ENCODE measurements around the gene ATP1B3.
A peak's percentile ranks its signal among the peaks of the same experiment; 100 is the strongest.
"Not testable (repeated sequence)": the region's sequence is repeated elsewhere in the genome, so short reads cannot be mapped to it uniquely, and the experiment has no call there.

Gene ATP1B3

GRCh38 chr3:141900343-141900742 lies 23.9 kb downstream of the ATP1B3 start:
- ATAC-seq (replicated peaks) (no peak), DNase-seq (no peak)
- H3K4me1 Mint-ChIP-seq (ENCODE audit: low read depth in 2 of 2): peaks cover 9 to 28% of the 10 kb centered on the region in 2 donors
- no peaks in the 10 kb centered on the region for H3K27me3 Mint-ChIP-seq
- H3K36me3 Mint-ChIP-seq (ENCODE audit: insufficient read depth): peaks cover 28% of the 10 kb centered on the region
- peak overlapping the region in 1 of 2 donors; percentile 12 for H3K27ac Mint-ChIP-seq
- no peak overlapping the region for H3K4me3 Mint-ChIP-seq
- peaks cover 0 to 3% of the 10 kb centered on the region in 2 donors for H3K9me3 Mint-ChIP-seq

GRCh38 chr3:141901914-141902313 lies 25.5 kb downstream of the ATP1B3 start:
- H3K27me3 Mint-ChIP-seq: no peaks in the 10 kb centered on the region
- no peak overlapping the region for H3K27ac Mint-ChIP-seq
- DNase-seq (no peak), ATAC-seq (replicated peaks) (no peak)
- no peak overlapping the region for H3K4me3 Mint-ChIP-seq
- H3K36me3 Mint-ChIP-seq (ENCODE audit: insufficient read depth): peaks cover 30% of the 10 kb centered on the region
- H3K4me1 Mint-ChIP-seq (ENCODE audit: low read depth in 2 of 2): peaks cover 8 to 18% of the 10 kb centered on the region in 2 donors
- H3K9me3 Mint-ChIP-seq: peaks cover 0 to 3% of the 10 kb centered on the region in 2 donors

GRCh38 chr3:141904203-141904602 lies 27.8 kb downstream of the ATP1B3 start:
- Mint-ChIP-seq H3K27ac (peak overlapping the region; percentile 38 to 85), H3K36me3 (ENCODE audit: insufficient read depth) (peaks cover 39% of the 10 kb centered on the region)

GRCh38 chr3:141905129-141905528 lies 28.7 kb downstream of the ATP1B3 start:
- ATAC-seq (replicated peaks) (no peak), DNase-seq (no peak)
- Mint-ChIP-seq H3K36me3 (ENCODE audit: insufficient read depth) (peaks cover 31% of the 10 kb centered on the region), H3K27me3 (no peaks in the 10 kb centered on the region), H3K9me3 (peaks cover 0 to 2% of the 10 kb centered on the region in 2 donors), H3K4me1 (ENCODE audit: low read depth in 2 of 2) (peaks cover 5 to 14% of the 10 kb centered on the region in 2 donors), H3K4me3 (no peak overlapping the region), H3K27ac (peak overlapping the region; percentile 38 to 67)

More at GRCh38 chr3:141904203-141904602, 27.8 kb downstream of the ATP1B3 start:
- Mint-ChIP-seq H3K27me3 (no peaks in the 10 kb centered on the region), H3K4me1 (ENCODE audit: low read depth in 2 of 2) (peaks cover 5 to 14% of the 10 kb centered on the region in 2 donors), H3K4me3 (peak overlapping the region; percentile 6 to 34), H3K9me3 (peaks cover 0 to 3% of the 10 kb centered on the region in 2 donors)
- DNase-seq (no peak), ATAC-seq (replicated peaks) (no peak)

- H3K9me3 Mint-ChIP-seq: peaks cover 0 to 2% of the 10 kb centered on the region in 2 donors
- DNase-seq: no peak
- peaks cover 43% of the 10 kb centered on the region for H3K36me3 Mint-ChIP-seq (ENCODE audit: insufficient read depth)
- no peak overlapping the region for H3K4me3 Mint-ChIP-seq
- peak overlapping the region; percentile 0 to 5 for H3K27ac Mint-ChIP-seq
- H3K4me1 Mint-ChIP-seq (ENCODE audit: low read depth in 2 of 2): peaks cover 1 to 9% of the 10 kb centered on the region in 2 donors
- no peaks in the 10 kb centered on the region for H3K27me3 Mint-ChIP-seq
- ATAC-seq (replicated peaks): no peak
Measured at GRCh38 chr3:141909408-141909807, 33.0 kb downstream of the ATP1B3 start.

- H3K9me3 Mint-ChIP-seq; H3K4me3 Mint-ChIP-seq; ATAC-seq (replicated peaks); H3K4me1 Mint-ChIP-seq (ENCODE audit: low read depth in 2 of 2); H3K27me3 Mint-ChIP-seq; DNase-seq: not testable (repeated sequence)
- H3K36me3 Mint-ChIP-seq (ENCODE audit: insufficient read depth): peaks cover 39% of the 10 kb centered on the region
- peak overlapping the region in 1 of 2 donors; percentile 26 for H3K27ac Mint-ChIP-seq
Measured at GRCh38 chr3:141909986-141910385, 33.5 kb downstream of the ATP1B3 start.

- Mint-ChIP-seq H3K4me3 (no peak overlapping the region), H3K4me1 (ENCODE audit: low read depth in 2 of 2) (peaks cover 0 to 4% of the 10 kb centered on the region in 2 donors), H3K9me3 (peaks cover 0 to 2% of the 10 kb centered on the region in 2 donors), H3K36me3 (ENCODE audit: insufficient read depth) (peaks cover 32% of the 10 kb centered on the region), H3K27me3 (no peaks in the 10 kb centered on the region), H3K27ac (peak overlapping the region; percentile 4 to 39)
- ATAC-seq (replicated peaks) (peak; percentile 97), DNase-seq (peak; percentile 51 to 57 (median 52))
Measured at GRCh38 chr3:141913150-141913811, 36.8 kb downstream of the ATP1B3 start.

GRCh38 chr3:141914311-141914710 lies 37.9 kb downstream of the ATP1B3 start:
- Mint-ChIP-seq H3K9me3 (peaks cover 0 to 2% of the 10 kb centered on the region in 2 donors), H3K27me3 (no peaks in the 10 kb centered on the region), H3K4me3 (no peak overlapping the region), H3K4me1 (ENCODE audit: low read depth in 2 of 2) (peaks cover 0 to 4% of the 10 kb centered on the region in 2 donors), H3K36me3 (ENCODE audit: insufficient read depth) (peaks cover 34% of the 10 kb centered on the region), H3K27ac (no peak overlapping the region)
- ATAC-seq (replicated peaks) (no peak), DNase-seq (no peak)

GRCh38 chr3:141915016-141915415 lies 38.6 kb downstream of the ATP1B3 start:
- peaks cover 0 to 2% of the 10 kb centered on the region in 2 donors for H3K9me3 Mint-ChIP-seq
- no peak overlapping the region for H3K27ac Mint-ChIP-seq
- DNase-seq (no peak), ATAC-seq (replicated peaks) (no peak)
- no peak overlapping the region for H3K4me3 Mint-ChIP-seq
- peaks cover 0 to 4% of the 10 kb centered on the region in 2 donors for H3K4me1 Mint-ChIP-seq (ENCODE audit: low read depth in 2 of 2)
- H3K36me3 Mint-ChIP-seq (ENCODE audit: insufficient read depth): peaks cover 40% of the 10 kb centered on the region
- no peaks in the 10 kb centered on the region for H3K27me3 Mint-ChIP-seq

- H3K4me1 Mint-ChIP-seq (ENCODE audit: low read depth in 2 of 2): no peaks in the 10 kb centered on the region
- H3K27me3 Mint-ChIP-seq: no peaks in the 10 kb centered on the region
- no peak overlapping the region for H3K27ac Mint-ChIP-seq
- no peak overlapping the region for H3K4me3 Mint-ChIP-seq
- H3K36me3 Mint-ChIP-seq (ENCODE audit: insufficient read depth): peaks cover 47% of the 10 kb centered on the region
- H3K9me3 Mint-ChIP-seq: peaks cover 0 to 2% of the 10 kb centered on the region in 2 donors
- ATAC-seq (replicated peaks) (no peak), DNase-seq (no peak)
Measured at GRCh38 chr3:141915766-141916165, 39.3 kb downstream of the ATP1B3 start.

- Mint-ChIP-seq H3K27ac (peak overlapping the region in 1 of 2 donors; percentile 29), H3K4me3 (no peak overlapping the region), H3K36me3 (ENCODE audit: insufficient read depth) (peaks cover 66% of the 10 kb centered on the region)
Measured at GRCh38 chr3:141920701-141921100, 44.3 kb downstream of the ATP1B3 start.

GRCh38 chr3:141921316-141921715 lies 44.9 kb downstream of the ATP1B3 start:
- no peak for ATAC-seq (replicated peaks)
- H3K36me3 Mint-ChIP-seq (ENCODE audit: insufficient read depth): peaks cover 71% of the 10 kb centered on the region
- no peaks in the 10 kb centered on the region for H3K4me1 Mint-ChIP-seq (ENCODE audit: low read depth in 2 of 2)
- H3K9me3 Mint-ChIP-seq: no peaks in the 10 kb centered on the region
- H3K27ac Mint-ChIP-seq: peak overlapping the region in 1 of 2 donors; percentile 7
- no peaks in the 10 kb centered on the region for H3K27me3 Mint-ChIP-seq
- H3K4me3 Mint-ChIP-seq: no peak overlapping the region
- no peak for DNase-seq

More at GRCh38 chr3:141920701-141921100, 44.3 kb downstream of the ATP1B3 start:
- no peak for DNase-seq
- H3K4me1 Mint-ChIP-seq (ENCODE audit: low read depth in 2 of 2): no peaks in the 10 kb centered on the region
- H3K27me3 Mint-ChIP-seq: no peaks in the 10 kb centered on the region
- H3K9me3 Mint-ChIP-seq: no peaks in the 10 kb centered on the region
- ATAC-seq (replicated peaks): no peak

- not testable (repeated sequence) for H3K4me1 Mint-ChIP-seq (ENCODE audit: low read depth in 2 of 2); H3K9me3 Mint-ChIP-seq; H3K4me3 Mint-ChIP-seq; H3K27ac Mint-ChIP-seq; DNase-seq; H3K27me3 Mint-ChIP-seq; ATAC-seq (replicated peaks)
- H3K36me3 Mint-ChIP-seq (ENCODE audit: insufficient read depth): peaks cover 63% of the 10 kb centered on the region
Measured at GRCh38 chr3:141925677-141926076, 49.2 kb downstream of the ATP1B3 start.

- H3K27me3 Mint-ChIP-seq: no peaks in the 10 kb centered on the region
- peaks cover 63% of the 10 kb centered on the region for H3K36me3 Mint-ChIP-seq (ENCODE audit: insufficient read depth)
- no peaks in the 10 kb centered on the region for H3K9me3 Mint-ChIP-seq
- no peak overlapping the region for H3K4me3 Mint-ChIP-seq
- ATAC-seq (replicated peaks): no peak
- peaks cover 0 to 4% of the 10 kb centered on the region in 2 donors for H3K4me1 Mint-ChIP-seq (ENCODE audit: low read depth in 2 of 2)
- no peak for DNase-seq
- H3K27ac Mint-ChIP-seq: peak overlapping the region in 1 of 2 donors; percentile 51
Measured at GRCh38 chr3:141926929-141927328, 50.5 kb downstream of the ATP1B3 start.
